RWPE2 (cell line): Measurements from ENCODE around the gene TSPEAR.

ENCODE experiments used
- ATAC-seq: fragments of 200-7000 bp; cut with Tn5 transposase; 3 replicates; pipeline ENCODE4 v1.9.1; 2021; ENCODE audit warnings: low read depth
- DNase-seq: peaks from one replicate; pipeline ENCODE4 v3.0.0-alpha.2; 2020; ENCODE audit warnings: low spot score
- H3K27ac ChIP-seq: fragments of 450-650 bp; 2 replicates; pipeline ENCODE4 v1.5.1; 2017; ENCODE audit warnings: mild to moderate bottlenecking; ENCODE audit not compliant: poor library complexity, severe bottlenecking
- H3K27me3 ChIP-seq: fragments of 250-450 bp; sonication (Bioruptor Pico); 2 replicates; pipeline ENCODE4 v1.5.1; 2021; ENCODE audit warnings: mild to moderate bottlenecking, moderate library complexity; ENCODE audit not compliant: insufficient read depth, poor library complexity, severe bottlenecking
- H3K36me3 ChIP-seq: fragments of 250-450 bp; sonication (Bioruptor Pico); 2 replicates; pipeline ENCODE4 v1.5.1; 2020; ENCODE audit warnings: low read depth, mild to moderate bottlenecking, moderate library complexity
- H3K4me1 ChIP-seq: fragments of 250-450 bp; sonication (Bioruptor Pico); 2 replicates; pipeline ENCODE4 v1.5.1; 2021; ENCODE audit warnings: mild to moderate bottlenecking, moderate library complexity; ENCODE audit not compliant: insufficient read depth, poor library complexity, severe bottlenecking
- H3K4me3 ChIP-seq: fragments of 250-450 bp; sonication (Bioruptor Pico); 2 replicates; pipeline ENCODE4 v1.5.1; 2021; ENCODE audit warnings: mild to moderate bottlenecking, moderate library complexity; ENCODE audit not compliant: severe bottlenecking
- H3K9me3 ChIP-seq: fragments of 250-450 bp; sonication (Bioruptor Pico); 2 replicates; pipeline ENCODE4 v1.5.1; 2021; ENCODE audit warnings: mild to moderate bottlenecking, moderate library complexity; ENCODE audit not compliant: severe bottlenecking
- CTCF ChIP-seq: fragments of 450-650 bp; IDR thresholded peaks from one replicate; pipeline ENCODE4 v1.5.1; 2017; ENCODE audit warnings: mild to moderate bottlenecking, moderate library complexity; ENCODE audit not compliant: poor library complexity, severe bottlenecking

TSPEAR gene

DNA sequence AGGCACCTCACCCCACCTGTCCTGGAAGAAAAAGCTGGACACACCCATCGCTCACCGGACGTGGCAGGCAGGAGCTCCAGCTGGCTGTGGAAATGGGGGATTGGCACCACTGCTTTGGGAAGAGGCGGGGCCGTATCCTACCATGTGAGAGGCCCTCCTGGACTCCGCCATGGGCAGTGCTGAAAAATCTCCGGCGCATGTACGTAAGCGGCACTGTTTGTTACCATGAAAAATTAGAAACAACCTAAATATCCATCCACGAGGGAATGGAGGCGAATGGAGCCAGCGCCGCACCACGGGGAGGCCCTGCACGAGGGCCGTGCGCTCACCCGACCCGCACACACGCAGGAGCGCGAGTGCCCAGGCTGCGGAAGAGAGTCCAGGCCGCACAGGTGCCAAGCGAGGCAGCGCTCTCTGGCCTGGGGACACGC is 96.4 kb downstream of the TSPEAR start:
- no peak for DNase-seq
- Histone ChIP-seq H3K4me1 (no peaks in the 10 kb centered on the region), H3K27me3 (peaks cover 21% of the 10 kb centered on the region), H3K27ac (no peak overlapping the region), H3K36me3 (no peaks in the 10 kb centered on the region), H3K4me3 (no peak overlapping the region), H3K9me3 (no peaks in the 10 kb centered on the region)
- ATAC-seq = no peak
- TF ChIP-seq CTCF = no peak

DNA sequence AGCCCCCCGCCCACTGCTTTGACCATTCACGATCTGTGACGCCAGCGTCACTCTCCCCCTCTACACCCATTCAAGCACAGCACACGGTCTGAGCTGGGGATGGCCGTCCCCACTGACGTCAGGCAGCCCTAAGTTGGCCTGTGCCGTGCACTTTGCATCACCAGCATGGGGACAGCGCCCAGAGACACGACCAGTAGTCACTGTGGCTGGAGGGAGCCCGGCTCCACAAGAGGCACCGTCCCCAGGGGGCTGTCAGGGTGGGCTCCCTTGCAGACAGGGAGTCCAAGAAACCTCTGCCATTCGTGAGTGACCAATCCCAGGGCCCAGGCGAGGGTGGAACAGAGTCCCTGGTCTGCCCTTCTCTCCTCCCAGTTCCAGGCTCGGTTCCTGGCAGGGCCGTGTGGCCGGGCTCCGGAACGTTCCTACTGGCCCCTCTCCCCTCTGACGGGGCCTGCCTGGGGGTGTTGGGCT is 97.2 kb downstream of the TSPEAR start:
- Histone ChIP-seq H3K9me3 (no peaks in the 10 kb centered on the region), H3K36me3 (no peaks in the 10 kb centered on the region), H3K4me1 (no peaks in the 10 kb centered on the region), H3K27ac (no peak overlapping the region), H3K4me3 (no peak overlapping the region), H3K27me3 (peaks cover 21% of the 10 kb centered on the region)
- ATAC-seq (no peak), DNase-seq (peak; percentile 23)
- no peak for TF ChIP-seq CTCF

DNA sequence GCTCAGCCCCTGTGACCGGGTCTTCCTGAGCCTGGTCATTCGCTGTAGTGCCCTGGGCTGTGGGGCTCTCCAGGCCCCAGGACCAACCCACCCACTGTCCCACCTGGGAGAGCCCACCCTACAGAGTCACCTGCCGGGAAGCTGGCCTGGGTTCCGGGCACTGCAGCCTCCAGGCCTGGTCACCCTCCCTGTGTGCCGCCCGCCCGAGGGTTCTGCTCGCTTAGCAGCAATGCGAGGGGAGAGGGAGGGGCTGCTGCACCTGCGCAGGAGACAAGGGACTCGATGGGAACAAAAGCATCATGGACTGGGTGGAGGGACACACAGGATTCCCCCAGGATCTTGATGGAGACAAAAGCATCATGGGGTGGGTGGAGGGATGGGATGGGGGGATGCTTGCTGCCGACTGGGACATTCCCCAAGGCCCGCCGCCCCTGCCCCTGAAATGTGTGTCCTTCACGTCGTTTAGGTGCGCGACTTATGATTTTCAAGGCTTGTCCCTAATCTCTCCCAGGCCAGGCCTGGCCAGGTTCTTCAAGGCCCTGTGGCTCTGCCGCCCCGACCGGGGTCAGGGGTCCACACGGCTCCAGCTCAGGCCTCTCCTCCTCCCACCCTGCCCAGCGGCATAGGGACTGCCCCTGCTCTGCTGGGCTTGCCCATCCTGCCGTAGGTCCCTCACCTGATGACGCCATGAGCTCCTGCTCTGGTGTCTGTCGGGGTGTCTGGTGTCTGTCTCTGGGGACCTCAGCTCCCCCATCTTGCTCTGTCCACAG is 97.8 kb downstream of the TSPEAR start:
- no peak for TF ChIP-seq CTCF
- ATAC-seq = no peak
- H3K4me1 ChIP-seq = no peaks in the 10 kb centered on the region
- peaks cover 21% of the 10 kb centered on the region for H3K27me3 ChIP-seq
- H3K4me3 ChIP-seq = no peak overlapping the region
- H3K9me3 ChIP-seq = no peaks in the 10 kb centered on the region
- no peaks in the 10 kb centered on the region for H3K36me3 ChIP-seq
- H3K27ac ChIP-seq = no peak overlapping the region
- DNase-seq = peak; percentile 27

GRCh38 chr21:44612669-44613229 is 98.6 kb downstream of the TSPEAR start:
- Histone ChIP-seq H3K4me3 (no peak overlapping the region), H3K9me3 (no peaks in the 10 kb centered on the region), H3K27me3 (peaks cover 21% of the 10 kb centered on the region), H3K36me3 (no peaks in the 10 kb centered on the region), H3K4me1 (no peaks in the 10 kb centered on the region), H3K27ac (no peak overlapping the region)
- ATAC-seq = no peak
- TF ChIP-seq CTCF = no peak
- peak; percentile 50 for DNase-seq

- TF ChIP-seq CTCF = no peak
- peaks cover 21% of the 10 kb centered on the region for H3K27me3 ChIP-seq
- H3K27ac ChIP-seq = no peak within 1 kb of the TSS
- H3K36me3 ChIP-seq = no peaks in the 10 kb centered on the region
- ATAC-seq = no peak
- no peak within 1 kb of the TSS for H3K4me3 ChIP-seq
- H3K9me3 ChIP-seq = no peaks in the 10 kb centered on the region
- DNase-seq = peak; percentile 38
- no peaks in the 10 kb centered on the region for H3K4me1 ChIP-seq
These were observed 99.3 kb downstream of the TSPEAR start, which contains the start of gene KRTAP10-8 for GRCh38 chr21:44612029-44612486. Gene KRTAP10-8, plus strand, starts transcription at chr21:44612079. Its CDS starts 22 bp downstream, at chr21:44612101.
